HK-2 (cell line): ENCODE data around the gene RNF152.

ENCODE experiments used
- DNase-seq: peaks from one replicate; pipeline ENCODE4 v3.0.0-alpha.2; 2018; ENCODE audit not compliant: unreplicated experiment

Gene RNF152

DNA sequence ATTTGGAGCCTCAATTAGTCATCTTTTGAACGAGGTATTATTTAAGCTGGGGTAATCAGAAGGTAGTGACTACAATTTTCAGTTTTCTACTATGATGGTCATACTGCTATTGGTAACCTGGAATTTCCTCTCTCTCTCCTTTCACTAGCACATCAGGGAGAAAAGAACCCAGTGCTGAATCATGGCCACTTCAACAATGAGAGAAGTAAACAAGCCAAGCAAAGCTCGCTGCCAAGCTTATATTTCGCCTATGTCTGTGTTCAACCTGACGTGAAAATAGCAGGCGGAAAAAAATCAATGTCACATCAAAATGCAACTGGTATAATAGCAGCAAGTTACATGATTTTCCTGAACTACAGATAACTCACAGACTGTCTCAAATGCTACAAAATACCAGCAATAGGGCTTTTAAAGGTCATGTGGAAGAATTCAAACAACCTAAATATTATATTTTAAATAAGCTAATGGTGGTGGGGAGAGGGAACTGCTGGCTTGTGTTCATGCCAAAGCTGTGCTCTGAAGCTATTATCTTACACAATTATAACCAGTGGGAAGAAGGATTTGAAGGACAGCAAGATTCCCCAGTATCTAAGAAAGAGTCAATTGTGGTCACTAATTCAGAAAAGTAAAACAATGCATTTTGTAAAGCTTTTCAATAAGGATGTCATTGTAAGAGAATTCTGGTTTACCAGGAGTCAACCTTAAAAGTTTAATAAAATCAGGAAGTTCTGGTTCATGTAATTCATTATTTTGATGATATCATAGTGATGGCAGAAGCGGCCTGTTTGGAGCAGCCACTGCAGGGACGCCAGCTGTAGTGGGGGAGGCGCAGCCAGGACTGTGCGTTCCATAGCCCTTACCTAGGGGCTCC is 38.0 kb downstream of the RNF152 start:
- DNase-seq = no peak

DNA sequence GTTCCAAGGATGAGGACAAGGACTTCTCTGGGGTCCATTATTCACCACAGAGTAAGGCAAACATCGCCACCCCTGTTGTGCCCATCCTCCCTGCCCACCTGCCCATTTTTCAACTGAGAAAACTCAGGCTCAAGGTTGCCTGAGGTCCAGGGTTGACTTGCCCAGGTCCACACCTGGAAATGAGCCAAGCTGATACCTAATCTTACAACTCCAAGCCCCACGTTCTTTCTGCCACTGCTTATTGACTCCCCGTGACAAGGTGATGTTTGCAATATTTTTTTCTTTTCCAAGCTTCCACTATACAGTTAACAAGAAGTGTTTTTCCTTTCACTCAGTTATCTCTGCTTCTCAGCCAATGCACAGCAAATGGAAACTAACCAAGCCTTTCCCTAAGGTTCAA is 39.0 kb downstream of the RNF152 start:
- DNase-seq = no peak

DNA sequence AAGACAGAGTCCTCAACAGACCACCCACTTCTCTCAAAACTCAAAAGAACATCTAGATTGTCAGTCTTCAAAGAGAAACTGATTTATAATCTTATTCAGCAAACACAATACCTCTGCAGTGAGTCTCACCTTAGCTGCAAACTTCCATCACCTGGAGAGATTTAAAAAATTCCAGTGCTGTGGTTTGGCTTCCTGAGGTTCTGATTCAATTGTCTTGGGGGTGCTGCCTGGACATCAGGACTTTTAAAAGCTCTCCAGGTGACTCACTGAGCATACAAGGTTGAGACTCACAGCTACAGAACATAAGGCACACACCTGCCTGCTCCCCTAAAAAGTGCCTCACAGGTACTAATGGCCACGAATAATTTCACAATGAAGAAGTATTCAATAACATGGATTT is 40.3 kb downstream of the RNF152 start:
- no peak for DNase-seq

DNA sequence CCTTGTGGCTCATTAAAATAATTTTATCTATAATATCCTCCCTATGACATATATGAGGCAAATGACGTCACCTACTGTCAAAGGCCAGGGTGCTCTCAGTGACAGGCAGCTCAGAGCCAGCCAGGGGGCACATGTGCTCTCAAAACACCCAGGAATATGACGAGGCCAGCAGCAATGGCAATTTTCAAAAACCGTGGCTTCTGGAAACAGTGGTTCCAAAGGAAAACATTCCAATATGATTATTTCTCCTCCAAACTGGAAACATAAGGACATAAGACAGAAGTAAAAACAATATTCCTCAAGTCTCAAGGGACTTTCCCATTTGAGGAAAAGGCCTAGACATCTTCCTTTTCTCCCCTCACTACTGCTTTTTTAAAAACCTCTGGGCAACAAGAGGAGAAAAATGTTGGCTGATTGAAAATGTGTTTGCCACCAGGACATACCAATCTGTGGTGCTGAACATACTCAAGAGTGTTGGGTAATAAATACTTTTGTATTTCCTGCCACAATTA is 40.8 kb downstream of the RNF152 start:
- no peak for DNase-seq

DNA sequence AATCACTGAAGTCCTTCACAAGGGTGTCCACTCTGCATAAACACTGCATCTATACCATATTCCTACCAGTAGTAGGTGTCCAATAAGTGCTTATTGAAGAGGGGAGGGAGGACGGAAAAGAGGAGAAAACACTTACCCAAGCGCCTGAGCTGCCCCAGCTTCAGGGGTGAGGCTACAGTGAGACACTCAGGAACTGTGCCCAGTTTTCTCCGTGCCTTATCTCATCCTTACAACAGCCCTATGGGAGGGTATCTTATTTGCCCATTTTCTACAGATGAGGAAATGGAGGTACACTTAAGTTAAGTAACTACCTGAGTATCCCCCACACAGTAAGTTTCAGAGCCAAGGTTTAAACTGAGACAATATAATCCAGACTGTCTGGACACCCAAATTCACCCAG is 41.5 kb downstream of the RNF152 start:
- DNase-seq = no peak

GRCh38 chr18:61850756-61851155 is 42.1 kb downstream of the RNF152 start:
- no peak for DNase-seq

- DNase-seq = no peak
Observed at GRCh38 chr18:61847164-61847791, 45.5 kb downstream of the RNF152 start.

GRCh38 chr18:61845197-61845596 is 47.6 kb downstream of the RNF152 start:
- DNase-seq = no peak

DNA sequence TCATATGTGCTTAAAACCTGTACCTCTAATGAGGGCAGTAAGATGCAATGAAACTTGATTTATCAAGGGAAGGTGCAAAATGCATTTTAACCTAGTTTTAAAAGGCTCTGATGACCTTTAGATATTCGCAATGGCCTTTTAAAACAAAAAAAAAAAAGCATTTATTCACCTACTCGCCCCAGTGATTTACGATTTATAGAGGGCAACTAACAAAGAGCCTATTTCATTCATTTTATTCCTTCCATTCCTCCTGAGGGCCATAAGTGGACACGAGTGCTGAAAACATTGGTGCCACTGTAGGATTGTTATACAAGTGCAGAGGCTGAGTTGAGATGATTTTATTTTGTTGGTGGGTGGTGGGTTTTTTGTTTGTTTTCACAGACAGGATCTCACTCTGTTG is 48.1 kb downstream of the RNF152 start:
- DNase-seq = no peak

GRCh38 chr18:61842146-61842545 is 50.7 kb downstream of the RNF152 start:
- no peak for DNase-seq

GRCh38 chr18:61841706-61842105 is 51.1 kb downstream of the RNF152 start:
- DNase-seq = no peak

GRCh38 chr18:61840324-61840723 is 52.5 kb downstream of the RNF152 start:
- DNase-seq = no peak

GRCh38 chr18:61838521-61838920 is 54.3 kb downstream of the RNF152 start:
- DNase-seq = no peak

DNA sequence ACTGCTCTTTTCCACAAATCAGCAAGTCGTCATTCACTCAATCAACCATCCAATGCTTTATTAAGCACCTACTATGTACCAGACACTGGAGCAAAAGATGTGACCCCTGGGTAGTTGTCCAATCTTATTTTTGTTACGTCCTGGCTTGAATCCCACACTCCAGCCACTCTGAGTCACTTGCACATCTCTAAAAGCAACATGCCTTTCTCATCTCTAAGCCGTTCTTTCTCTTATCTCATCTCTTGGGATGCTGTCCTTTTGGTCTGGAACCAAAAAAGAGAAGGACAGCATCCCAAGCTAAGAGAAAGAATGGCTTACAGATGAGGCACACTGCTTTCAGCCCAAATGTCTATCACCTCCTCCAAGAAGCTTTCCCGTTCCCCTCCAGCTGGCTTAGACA is 58.8 kb downstream of the RNF152 start:
- DNase-seq = no peak

GRCh38 chr18:61833387-61833786 is 59.4 kb downstream of the RNF152 start:
- DNase-seq = no peak

GRCh38 chr18:61832858-61833257 is 59.9 kb downstream of the RNF152 start:
- DNase-seq = no peak

- DNase-seq = no peak
Observed at GRCh38 chr18:61831071-61831470, 61.7 kb downstream of the RNF152 start.

DNA sequence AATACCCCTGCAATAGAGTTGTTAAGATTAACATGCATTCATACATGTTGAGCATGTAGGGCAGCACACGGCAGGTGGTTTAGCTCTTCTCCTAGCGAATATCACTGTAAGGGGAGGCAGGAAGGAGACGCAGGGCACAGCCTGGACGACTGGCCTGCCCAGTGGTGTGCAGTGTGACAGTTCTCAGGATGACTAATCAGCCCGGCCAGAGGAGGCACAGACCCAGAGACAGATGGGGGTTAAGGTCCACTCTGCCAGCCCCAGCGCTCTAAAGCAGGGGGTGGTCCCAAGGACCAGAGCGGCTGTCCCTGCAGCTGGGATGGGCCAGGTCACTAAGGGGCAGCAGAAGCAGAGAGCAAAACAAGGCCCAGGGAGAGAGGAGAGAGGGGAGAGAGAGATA is 63.7 kb downstream of the RNF152 start:
- DNase-seq = no peak

DNA sequence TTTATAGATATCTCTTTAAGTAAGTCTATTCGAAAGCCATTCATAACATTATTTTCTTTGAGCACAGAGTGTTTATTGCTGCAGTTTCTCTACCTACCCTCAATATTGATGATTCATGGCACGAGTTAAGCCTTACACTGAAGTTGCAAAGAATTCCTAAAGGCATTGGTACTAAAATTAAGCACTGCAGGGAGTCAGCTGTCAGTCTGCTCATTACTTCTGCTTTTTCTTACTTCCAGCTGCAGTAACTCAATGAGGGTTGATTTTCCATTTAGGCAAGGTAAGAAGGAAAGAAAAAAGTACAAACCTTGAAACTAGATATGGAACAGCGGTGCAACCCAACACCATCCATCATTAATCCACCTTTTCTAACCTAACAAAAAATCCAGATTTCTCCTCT is 65.2 kb downstream of the RNF152 start:
- DNase-seq = no peak

DNA sequence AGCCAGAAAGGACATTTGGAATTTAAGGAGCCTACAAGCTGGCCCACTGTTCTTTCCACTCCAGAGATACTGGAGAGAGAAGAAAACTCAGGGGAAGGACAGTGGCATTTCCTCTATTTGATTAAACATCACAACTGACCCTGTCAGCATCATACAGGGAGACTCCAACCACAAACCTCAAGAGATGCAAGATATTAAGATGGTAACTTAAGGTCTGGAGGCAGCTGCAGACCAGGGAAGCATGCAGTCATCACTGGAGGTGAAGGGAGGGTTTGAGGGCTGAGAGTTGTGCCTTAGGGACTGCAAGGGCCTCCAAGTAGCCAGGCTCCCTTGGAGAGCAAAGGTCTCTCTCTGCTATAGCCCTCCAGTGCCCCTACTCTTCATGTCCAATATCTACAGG is 67.4 kb downstream of the RNF152 start:
- DNase-seq = no peak

DNA sequence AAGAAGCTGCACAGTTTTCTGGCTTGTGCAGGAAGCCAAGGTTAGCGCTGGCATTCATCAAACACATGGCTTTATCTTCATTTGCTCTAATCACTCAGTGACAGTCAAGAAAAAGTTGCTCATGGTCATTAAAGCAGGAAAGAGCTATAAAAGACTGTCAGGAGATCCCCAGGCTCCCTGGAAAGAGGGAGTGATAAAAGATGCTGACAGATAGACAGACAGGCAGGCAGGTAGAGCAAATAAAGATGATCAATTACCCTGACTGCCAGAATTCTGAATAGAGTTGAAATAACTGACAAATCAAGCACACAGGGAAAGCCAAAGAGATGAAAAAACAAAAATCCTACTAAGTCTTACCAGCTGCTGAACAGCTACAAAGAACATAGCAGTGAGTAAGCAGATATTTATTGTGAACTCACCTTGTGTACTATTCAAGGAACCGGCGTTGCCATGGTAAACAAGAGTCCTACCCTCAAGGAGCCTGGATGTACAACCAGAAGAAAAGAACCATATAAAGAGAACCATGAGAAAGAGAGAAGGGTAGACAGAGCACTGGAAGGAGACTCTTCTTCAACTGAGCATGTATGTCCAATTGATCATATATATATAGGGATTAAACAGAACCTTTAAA is 68.0 kb downstream of the RNF152 start:
- no peak for DNase-seq

DNA sequence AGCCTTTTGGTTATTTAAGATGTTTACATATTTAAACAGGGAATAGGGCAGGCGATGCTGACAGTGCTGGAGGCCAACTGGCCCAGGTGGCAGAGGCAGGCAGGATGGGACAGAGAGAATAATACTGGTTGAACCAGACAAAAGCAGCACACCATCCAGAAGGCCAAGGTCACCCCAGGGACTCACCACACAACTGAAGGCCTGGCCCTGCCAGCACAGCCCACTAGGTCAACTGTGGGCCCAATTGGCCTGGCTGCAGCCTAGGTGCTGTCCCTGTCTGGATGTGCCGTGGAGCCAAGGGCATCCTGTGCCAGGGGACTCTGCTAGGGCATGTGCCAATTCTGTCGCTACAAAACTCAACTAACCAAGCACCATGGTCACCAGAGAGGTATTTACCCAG is 69.2 kb downstream of the RNF152 start:
- no peak for DNase-seq

DNA sequence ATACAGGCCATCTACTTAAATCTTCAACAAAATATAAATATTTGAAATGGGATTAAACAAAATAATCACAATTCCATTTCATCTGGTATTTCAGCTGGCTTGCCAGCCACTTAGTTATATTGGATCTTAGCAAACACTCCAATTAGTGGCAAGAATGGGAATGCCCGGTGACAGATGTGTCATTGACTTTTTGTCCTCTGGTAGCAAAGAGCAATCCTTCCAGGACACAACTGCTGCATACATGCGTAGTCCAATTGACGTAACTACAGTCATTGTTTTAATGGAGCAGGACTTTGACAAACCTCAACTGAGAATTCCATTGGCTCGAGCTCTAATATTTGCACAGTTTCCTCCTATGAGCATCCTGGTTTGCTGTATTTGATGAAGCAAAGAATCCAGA is 69.9 kb downstream of the RNF152 start:
- no peak for DNase-seq
